ENCODE data around the gene ADGRF3.

- TF ChIP-seq, protein P1, sequence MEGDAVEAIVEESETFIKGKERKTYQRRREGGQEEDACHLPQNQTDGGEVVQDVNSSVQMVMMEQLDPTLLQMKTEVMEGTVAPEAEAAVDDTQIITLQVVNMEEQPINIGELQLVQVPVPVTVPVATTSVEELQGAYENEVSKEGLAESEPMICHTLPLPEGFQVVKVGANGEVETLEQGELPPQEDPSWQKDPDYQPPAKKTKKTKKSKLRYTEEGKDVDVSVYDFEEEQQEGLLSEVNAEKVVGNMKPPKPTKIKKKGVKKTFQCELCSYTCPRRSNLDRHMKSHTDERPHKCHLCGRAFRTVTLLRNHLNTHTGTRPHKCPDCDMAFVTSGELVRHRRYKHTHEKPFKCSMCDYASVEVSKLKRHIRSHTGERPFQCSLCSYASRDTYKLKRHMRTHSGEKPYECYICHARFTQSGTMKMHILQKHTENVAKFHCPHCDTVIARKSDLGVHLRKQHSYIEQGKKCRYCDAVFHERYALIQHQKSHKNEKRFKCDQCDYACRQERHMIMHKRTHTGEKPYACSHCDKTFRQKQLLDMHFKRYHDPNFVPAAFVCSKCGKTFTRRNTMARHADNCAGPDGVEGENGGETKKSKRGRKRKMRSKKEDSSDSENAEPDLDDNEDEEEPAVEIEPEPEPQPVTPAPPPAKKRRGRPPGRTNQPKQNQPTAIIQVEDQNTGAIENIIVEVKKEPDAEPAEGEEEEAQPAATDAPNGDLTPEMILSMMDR (IDR thresholded peaks at IDR 0.05) = no peak
- TF ChIP-seq, protein P2, sequence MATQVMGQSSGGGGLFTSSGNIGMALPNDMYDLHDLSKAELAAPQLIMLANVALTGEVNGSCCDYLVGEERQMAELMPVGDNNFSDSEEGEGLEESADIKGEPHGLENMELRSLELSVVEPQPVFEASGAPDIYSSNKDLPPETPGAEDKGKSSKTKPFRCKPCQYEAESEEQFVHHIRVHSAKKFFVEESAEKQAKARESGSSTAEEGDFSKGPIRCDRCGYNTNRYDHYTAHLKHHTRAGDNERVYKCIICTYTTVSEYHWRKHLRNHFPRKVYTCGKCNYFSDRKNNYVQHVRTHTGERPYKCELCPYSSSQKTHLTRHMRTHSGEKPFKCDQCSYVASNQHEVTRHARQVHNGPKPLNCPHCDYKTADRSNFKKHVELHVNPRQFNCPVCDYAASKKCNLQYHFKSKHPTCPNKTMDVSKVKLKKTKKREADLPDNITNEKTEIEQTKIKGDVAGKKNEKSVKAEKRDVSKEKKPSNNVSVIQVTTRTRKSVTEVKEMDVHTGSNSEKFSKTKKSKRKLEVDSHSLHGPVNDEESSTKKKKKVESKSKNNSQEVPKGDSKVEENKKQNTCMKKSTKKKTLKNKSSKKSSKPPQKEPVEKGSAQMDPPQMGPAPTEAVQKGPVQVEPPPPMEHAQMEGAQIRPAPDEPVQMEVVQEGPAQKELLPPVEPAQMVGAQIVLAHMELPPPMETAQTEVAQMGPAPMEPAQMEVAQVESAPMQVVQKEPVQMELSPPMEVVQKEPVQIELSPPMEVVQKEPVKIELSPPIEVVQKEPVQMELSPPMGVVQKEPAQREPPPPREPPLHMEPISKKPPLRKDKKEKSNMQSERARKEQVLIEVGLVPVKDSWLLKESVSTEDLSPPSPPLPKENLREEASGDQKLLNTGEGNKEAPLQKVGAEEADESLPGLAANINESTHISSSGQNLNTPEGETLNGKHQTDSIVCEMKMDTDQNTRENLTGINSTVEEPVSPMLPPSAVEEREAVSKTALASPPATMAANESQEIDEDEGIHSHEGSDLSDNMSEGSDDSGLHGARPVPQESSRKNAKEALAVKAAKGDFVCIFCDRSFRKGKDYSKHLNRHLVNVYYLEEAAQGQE (IDR thresholded peaks at IDR 0.05; ENCODE audit: insufficient read depth in 1 of 2, low read depth in 2 of 2, low read length in 1 of 2) = no peak
Observed at GRCh38 chr2:26359886-26360473, 13.4 kb upstream of the ADGRF3 start.
